Measurements from ENCODE around the gene TAOK1. TPM values are rescaled to one million over a fixed set of nuclear protein-coding genes. Genes with fewer than 3 reads are reported as not detected.

TAOK1 gene
- total and polyA plus RNA-seq, 9 of the 15 experiments (the other 6 are each of a cell fraction or from before 2014, with no cell fraction given), result 3.2 to 33.1 (median 16.5) TPM

- TF ChIP-seq, protein P1, sequence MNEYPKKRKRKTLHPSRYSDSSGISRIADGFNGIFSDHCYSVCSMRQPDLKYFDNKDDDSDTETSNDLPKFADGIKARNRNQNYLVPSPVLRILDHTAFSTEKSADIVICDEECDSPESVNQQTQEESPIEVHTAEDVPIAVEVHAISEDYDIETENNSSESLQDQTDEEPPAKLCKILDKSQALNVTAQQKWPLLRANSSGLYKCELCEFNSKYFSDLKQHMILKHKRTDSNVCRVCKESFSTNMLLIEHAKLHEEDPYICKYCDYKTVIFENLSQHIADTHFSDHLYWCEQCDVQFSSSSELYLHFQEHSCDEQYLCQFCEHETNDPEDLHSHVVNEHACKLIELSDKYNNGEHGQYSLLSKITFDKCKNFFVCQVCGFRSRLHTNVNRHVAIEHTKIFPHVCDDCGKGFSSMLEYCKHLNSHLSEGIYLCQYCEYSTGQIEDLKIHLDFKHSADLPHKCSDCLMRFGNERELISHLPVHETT (CRISPR knock-in tag; conservative IDR thresholded peaks at IDR 0.05 in 1 of 2, IDR thresholded peaks at IDR 0.05 in 1 of 2), result no peak
- TF ChIP-seq RFX5 (IDR thresholded peaks at IDR 0.05; ENCODE audit: low read depth, low read length) (no peak), IRF2 (CRISPR knock-in tag; IDR thresholded peaks at IDR 0.05) (no peak), TCF3 (CRISPR knock-in tag; IDR thresholded peaks at IDR 0.05) (no peak), KDM4B (IDR thresholded peaks at IDR 0.05; ENCODE audit: borderline replicate concordance in 2 of 2, low read depth in 1 of 2) (peak in 1 of 2 experiments; percentile 95; a peak in 2 of 4 replicates), TSC22D4 (tag; IDR thresholded peaks at IDR 0.05) (no peak), FOXM1 (IDR thresholded peaks at IDR 0.05; ENCODE audit: low read depth) (no peak), FOXM1 (CRISPR knock-in tag; IDR thresholded peaks at IDR 0.05; ENCODE audit: low read depth) (no peak), SMARCA5 (IDR thresholded peaks at IDR 0.05) (no peak), REST (IDR thresholded peaks at IDR 0.05; ENCODE audit: borderline replicate concordance) (peak; percentile 97), REST (CRISPR knock-in tag; IDR thresholded peaks at IDR 0.05; ENCODE audit: low read depth) (peak; percentile 90), EP300 (IDR thresholded peaks at IDR 0.05; ENCODE audit: low read length) (0 out of 2 replicates have a peak, but pooled peaks have one; percentile 5)
- TF ChIP-seq, protein P2, sequence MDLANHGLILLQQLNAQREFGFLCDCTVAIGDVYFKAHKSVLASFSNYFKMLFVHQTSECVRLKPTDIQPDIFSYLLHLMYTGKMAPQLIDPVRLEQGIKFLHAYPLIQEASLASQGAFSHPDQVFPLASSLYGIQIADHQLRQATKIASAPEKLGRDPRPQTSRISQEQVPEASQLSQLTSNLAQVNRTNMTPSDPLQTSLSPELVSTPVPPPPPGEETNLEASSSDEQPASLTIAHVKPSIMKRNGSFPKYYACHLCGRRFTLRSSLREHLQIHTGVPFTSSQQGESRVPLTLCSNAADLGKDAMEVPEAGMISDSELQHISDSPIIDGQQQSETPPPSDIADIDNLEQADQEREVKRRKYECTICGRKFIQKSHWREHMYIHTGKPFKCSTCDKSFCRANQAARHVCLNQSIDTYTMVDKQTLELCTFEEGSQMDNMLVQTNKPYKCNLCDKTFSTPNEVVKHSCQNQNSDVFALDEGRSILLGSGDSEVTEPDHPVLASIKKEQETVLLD (IDR thresholded peaks at IDR 0.05), result peak; percentile 90
- TF ChIP-seq, protein P3, sequence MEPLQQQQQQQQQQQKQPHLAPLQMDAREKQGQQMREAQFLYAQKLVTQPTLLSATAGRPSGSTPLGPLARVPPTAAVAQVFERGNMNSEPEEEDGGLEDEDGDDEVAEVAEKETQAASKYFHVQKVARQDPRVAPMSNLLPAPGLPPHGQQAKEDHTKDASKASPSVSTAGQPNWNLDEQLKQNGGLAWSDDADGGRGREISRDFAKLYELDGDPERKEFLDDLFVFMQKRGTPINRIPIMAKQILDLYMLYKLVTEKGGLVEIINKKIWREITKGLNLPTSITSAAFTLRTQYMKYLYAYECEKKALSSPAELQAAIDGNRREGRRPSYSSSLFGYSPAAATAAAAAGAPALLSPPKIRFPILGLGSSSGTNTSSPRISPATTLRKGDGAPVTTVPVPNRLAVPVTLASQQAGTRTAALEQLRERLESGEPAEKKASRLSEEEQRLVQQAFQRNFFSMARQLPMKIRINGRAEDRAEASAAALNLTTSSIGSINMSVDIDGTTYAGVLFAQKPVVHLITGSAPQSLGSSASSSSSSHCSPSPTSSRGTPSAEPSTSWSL (CRISPR knock-in tag; IDR thresholded peaks at IDR 0.05; ENCODE audit: borderline replicate concordance), result no peak
These were observed at the start of gene TAOK1 (continued) for GRCh38 chr17:29389982-29390850.

All from K562 (cell line).